DMS53 treated with DMSO at 0.1 percent for 48 hours (cell line): Measurements from ENCODE around the gene TIMM23.
A peak's percentile ranks its signal among the peaks of the same experiment; 100 is the strongest.
"Not testable (repeated sequence)": the region's sequence is repeated elsewhere in the genome, so short reads cannot be mapped to it uniquely, and the experiment has no call there.

Source experiments
- DNase-seq: peaks from one replicate; lab custom pipeline; 2025; ENCODE audit not compliant: unreplicated experiment; lab: John Stamatoyannopoulos, UW

TIMM23 gene, protein sequence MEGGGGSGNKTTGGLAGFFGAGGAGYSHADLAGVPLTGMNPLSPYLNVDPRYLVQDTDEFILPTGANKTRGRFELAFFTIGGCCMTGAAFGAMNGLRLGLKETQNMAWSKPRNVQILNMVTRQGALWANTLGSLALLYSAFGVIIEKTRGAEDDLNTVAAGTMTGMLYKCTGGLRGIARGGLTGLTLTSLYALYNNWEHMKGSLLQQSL

DNA sequence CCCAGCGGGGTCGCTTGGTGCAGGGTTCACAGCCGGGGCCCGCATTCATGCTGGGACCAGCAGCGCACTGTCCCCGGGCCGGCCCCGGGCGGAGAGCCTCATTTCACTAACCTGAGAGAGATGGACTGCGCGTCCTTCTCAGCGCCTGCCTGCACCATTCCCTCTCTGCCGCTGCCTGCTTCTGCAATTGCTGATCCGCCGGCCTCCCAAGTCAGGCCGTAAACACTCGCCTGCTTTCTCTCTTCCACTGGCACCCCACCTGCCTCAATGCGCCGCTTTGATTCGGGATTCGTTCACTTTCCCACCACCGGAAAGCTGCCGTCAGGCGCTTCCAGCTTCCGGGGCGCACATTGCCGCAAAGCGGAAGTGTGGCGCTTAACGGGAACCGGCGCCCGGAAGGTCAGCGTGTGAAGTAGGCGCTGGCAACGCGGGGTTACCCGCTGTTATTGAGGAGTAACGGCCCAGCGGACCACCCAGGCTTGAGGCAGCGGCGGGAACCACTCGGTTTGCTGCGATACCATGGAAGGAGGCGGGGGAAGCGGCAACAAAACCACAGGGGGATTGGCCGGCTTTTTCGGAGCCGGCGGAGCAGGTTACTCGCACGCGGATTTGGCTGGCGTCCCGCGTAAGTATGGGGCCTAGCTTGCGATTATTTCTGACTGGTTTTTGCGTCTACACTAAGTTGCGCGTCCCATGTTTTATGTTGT is at the start of gene TIMM23:
TSS of gene TIMM23 (plus strand) at position 384 of the 707 bp plus-strand sequence. CDS start at position 520, 136 bp downstream.
- peak; percentile 58 for DNase-seq

- not testable (repeated sequence) for DNase-seq
Observed at GRCh38 chr10:45926790-45927189, 45.5 kb upstream of the TIMM23 start.

- DNase-seq, result not testable (repeated sequence)
Observed at GRCh38 chr10:45931305-45931704, 41.0 kb upstream of the TIMM23 start.

- DNase-seq, result not testable (repeated sequence)
Observed at GRCh38 chr10:45934788-45935187, 37.5 kb upstream of the TIMM23 start.

DNA sequence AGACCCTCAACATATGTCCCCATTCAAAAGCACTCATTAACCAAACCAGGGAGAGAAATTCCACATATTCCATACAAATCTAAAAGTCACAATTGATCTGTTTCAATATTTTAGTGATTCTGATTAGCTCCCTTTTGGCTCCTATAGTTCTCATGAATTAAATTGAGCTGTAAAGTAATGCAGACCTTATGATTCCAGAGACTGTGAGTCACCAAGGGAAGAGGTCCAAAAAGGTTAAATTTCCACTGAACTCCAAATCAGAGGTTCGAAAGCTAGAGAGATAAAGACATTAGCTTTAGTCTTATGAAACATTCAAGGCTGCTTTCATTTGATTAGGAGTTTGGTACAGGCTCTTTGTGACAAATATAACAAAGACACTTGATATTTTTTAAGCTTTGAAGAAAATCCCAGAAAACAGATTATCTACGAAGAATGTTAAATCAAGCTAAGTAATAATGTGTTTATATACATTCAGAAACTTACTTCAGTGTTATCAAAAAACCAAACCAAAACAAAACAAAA is 33.1 kb upstream of the TIMM23 start:
- not testable (repeated sequence) for DNase-seq

DNA sequence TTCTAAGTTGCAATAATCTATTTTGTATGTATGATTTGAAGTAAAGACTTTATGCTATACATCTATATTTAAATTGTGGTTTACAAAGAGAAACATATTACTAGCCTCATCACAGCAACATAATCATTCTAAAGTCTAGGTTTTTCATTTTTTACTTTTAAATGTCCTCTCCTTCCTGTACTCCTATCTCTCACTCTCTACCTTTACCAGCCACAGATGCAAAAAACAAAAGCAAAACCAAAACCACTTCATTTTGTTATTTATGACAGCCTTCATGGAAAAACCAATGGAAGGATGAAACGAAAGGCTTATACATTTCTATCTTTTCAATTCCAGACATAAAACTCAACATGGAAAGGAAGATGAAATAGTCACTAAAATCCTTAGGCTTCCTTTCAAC is 31.1 kb upstream of the TIMM23 start:
- DNase-seq, result not testable (repeated sequence)

DNA sequence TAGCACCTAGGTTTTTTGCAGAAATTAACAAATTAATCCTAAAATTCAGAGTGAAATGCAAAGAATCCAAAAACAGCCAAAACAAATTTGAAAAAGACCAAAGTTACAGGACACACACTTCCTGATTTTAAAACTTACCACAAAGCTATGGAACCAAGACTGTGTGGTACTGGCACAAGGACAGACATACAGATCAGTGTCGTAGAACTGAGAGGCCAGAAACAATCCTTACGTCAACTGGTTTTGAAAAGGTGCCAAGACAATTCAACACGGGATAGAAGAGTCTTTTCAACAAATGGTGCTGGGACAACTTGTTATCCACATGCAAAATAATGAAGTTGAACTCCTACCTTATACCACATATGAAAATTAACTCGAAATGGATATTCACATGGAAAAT is 26.8 kb upstream of the TIMM23 start:
- not testable (repeated sequence) for DNase-seq

GRCh38 chr10:45947363-45947762 is 24.9 kb upstream of the TIMM23 start:
- DNase-seq, result not testable (repeated sequence)

DNA sequence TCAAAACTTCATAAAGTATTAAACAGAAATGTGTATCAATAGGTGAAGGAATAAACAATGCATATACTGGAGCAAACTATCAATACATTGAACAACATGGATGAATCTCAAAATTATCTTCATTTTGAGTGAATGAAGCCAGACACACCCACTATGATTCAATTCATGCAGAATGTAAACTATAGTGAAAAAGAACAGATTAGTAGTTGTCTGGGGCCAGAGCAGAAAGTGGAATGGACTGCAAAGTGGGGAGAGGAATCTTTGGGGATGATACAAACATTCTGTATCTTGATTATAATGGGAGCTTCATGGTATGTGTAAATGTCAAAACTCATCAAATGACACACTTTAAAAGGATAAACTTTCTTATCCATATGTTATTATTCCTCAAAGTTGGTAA is 23.5 kb upstream of the TIMM23 start:
- DNase-seq, result not testable (repeated sequence)

GRCh38 chr10:45954367-45954766 is 17.9 kb upstream of the TIMM23 start:
- not testable (repeated sequence) for DNase-seq

DNA sequence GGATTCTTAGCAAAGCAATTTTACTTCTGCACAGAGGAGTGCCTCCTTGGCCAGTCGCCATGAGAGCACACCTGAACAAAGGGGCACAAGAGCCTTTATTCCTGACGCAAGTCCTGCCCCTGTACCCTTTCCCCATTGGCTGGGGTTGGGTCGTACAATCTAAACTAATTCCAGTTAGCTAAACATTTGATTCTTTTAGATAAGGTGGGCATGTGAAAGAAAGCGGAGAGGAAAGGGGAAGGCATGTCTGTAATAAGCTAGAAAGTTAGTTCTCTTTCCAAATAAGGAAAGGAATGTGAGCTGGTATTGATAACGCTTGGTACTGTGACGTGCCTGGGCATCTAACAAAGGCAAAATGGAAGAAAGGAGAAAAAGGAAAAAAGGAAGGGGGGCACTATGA is 15.7 kb upstream of the TIMM23 start:
- not testable (repeated sequence) for DNase-seq

DNA sequence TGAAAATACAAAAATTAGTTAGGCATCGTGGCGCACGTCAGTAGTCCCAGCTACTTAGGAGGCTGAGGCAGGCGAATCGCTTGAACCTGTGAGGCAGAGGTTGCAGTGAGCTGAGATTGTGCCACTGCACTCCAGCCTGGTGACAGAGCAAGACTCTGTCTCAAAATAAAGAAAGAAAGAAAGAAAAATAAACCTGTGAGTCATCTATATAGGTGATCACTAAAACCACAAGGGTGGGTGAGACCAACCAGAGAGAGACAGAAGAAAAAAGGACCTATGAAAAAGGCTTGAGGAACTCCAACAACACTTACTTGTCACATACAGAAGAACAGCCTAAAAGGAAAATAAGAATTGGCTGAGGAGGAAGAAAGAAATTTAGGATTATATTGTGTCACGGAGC is 14.4 kb upstream of the TIMM23 start:
- not testable (repeated sequence) for DNase-seq

DNA sequence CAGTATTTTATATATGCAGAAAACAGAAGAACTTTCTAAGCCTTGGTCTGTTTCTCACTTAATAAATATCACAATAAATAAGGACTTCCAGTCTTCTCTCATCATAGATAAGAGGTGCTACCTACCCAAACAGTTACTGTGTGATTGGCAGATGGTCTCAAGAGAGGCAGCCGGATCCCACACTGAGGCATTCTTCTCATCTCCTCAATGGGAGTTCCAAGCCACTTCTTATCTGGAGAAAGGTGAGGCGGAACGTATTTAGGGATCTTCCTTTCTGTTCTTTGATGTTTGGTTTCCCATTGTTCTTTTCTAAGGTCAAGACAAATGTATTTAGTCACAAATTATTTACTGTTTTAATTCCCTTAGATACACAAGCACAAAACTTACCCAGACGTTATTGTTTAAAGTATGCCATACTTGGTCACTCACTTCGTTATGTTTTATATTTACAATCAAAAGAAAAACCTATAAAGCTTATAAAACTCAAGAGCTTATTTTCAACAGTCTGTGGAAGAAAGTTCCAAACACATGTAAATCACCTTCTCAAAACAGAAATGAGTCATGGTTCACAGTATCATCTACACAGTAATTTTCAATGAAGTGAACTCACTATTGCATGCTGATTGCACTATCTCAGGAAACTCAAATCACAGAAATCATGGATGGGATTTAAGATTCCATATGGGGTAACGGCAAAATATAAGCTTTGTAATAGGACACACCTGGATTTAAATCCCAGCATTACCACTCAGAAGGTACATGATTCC is 9.4 kb upstream of the TIMM23 start:
- not testable (repeated sequence) for DNase-seq

DNA sequence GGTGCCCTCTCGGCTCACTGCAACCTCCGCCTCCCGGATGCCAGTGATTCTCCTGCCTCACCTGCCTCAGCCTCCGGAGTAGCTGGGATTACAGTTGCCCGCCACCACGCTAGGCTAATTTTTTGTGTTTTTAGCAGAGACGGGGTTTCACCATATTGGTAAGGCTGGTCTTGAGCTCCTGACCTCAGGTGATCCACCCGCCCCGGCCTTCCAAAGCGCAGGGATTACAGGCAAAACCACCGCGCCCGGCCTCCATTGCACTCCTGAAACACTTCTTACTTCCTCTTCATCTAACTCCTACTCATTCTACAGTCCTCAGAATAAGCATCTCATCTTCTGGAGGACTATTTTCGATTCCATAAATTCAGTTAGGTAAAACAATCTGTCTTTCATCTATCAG is 1.3 kb upstream of the TIMM23 start:
- not testable (repeated sequence) for DNase-seq

DNA sequence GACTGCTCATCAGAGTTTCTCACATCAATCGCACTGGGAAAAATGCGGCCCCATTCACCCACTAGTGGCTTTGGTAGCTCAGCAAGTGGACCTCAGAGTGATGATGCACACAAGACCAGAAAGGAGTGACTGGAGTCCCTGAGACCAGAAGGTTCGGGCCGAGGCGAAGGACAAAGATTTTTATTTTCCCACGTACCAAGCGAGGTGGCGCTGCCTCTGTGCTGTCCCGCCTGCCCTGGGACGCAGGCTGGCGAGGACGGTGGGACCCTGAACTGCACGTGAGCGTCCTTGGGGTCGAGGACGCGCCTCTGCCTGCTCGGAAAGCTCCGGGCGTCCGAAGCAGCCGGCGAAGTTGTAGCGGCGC is 565 bp upstream of the TIMM23 start:
- not testable (repeated sequence) for DNase-seq

DNA sequence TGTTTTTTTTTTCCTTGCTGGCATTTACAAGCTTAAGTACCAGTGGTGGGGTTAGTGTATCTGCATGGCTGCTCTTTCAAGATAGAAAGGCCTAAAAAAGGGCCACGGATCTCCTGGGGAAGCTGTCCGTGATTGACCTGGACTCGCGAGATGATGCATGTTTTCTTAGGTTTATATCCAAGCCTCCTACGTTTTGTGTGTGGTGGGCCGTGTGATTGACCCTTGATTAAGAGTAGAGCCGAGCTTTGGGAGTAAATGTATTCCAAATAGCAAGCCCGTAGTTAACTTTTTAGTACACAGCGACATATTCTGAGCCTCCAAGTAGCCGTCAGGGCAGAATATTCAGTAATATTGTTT is 502 bp downstream of the TIMM23 start:
- DNase-seq, result not testable (repeated sequence)

DNA sequence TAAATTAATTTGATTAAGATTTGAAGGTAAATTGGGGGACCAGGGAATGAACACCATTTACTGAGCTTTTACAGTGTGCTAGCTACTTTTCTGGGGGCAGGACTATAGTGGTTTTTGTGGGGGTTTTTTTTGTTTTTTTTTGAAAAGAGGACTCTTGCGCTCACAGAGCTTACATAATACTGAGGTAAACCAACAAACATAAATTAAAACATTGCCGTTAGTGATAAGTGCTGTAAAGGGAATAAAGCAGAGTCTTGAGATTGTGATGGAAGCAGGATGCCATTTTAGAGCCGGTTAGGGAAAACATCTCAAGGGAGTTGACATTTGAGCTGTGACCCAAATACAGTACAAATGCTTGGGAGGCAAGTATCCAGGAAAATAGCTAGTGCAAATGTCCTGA is 1.8 kb downstream of the TIMM23 start:
- DNase-seq, result not testable (repeated sequence)

DNA sequence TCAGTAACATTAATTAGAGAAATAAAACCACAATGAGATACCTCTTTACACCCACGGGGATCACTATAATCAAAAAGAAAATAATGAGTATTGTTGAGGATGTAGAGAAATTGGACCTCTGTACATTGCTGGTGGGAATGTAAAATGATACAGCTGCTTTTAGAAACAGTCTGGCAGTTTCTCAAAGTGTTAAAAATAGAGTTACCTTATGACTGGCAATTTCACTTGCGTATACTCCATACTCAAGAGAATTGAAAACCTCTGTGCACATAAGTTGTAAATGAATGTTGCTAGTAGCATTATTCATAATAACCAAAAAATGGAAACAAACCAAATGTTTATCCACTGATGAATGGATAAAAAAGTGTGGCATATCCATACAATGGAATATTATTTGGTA is 6.3 kb downstream of the TIMM23 start:
- DNase-seq, result not testable (repeated sequence)

DNA sequence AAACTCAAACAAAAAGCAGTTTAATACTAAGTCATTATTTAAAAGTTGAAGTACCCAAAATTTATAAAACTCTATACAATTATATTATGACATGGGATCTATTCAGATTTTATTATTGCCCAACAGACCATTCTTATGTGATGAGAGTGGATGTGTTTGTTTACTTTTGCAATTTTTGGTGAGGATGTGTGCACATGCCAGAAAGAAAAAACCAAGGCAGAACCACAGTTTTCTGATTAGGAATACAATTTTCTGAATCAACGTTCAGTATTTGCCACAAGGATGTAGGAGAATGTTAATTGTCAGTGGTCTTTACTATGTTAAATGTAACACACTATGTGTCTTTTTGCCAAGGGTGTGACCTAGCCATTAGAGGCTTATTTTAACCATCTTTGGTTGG is 9.1 kb downstream of the TIMM23 start:
- DNase-seq, result not testable (repeated sequence)

DNA sequence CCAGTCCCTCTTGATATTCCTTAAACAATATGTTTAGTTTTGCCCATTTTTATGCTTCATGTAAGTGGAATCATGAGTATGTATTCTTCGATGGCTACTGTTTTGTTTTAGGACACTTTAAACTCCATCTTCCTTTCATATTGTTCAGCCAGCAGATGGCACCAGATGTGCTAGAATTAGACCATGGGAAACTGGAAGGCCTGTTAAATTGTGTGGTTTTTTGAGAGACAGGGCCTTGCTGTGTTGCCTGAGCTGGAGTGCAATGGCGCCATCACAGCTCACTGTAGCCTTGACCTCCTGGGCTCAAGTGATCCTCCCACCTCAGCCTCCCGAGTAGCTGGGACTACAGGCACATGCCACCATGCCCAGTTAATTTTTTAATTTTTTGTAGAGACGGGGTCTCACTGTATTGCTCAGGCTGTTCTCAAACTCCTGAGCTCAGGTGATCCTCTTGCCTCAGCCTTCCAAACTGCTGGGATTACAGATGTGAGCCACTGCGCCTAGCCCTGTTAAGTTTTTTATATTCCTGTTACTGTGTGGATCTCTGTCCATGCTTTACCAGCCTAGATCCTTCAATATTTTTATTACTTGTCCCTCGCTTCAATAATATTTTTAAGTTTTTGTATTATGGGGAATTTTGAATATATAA is 11.4 kb downstream of the TIMM23 start:
- peak; percentile 16 for DNase-seq

GRCh38 chr10:45984473-45984872 is 12.2 kb downstream of the TIMM23 start:
- DNase-seq, result not testable (repeated sequence)
